Esophagus muscularis mucosa (tissue), 4 donors: ENCODE measurements around the gene CAMTA1.

Experiments
- CTCF ChIP-seq, 3 experiments: fragments of 200-600 bp in 2 of 3; fragments of 450-650 bp in 1 of 3; sonication (generic) in 2 of 3; IDR thresholded peaks; one replicate each; pipeline ENCODE4 v1.5.1; 2017 to 2019; ENCODE audit warnings: antibody characterized with exemption in 3 of 3, mild to moderate bottlenecking in 2 of 3, moderate library complexity in 1 of 3
- EP300 ChIP-seq: sonication (generic); formaldehyde crosslinking; IDR thresholded peaks from one replicate; pipeline ENCODE4 v1.6.1; 2017; ENCODE audit warnings: antibody characterized with exemption
- POLR2A ChIP-seq: fragments of 450-650 bp; IDR thresholded peaks from one replicate; pipeline ENCODE4 v1.6.1; 2017; ENCODE audit warnings: antibody characterized with exemption, moderate library complexity, mild to moderate bottlenecking, low read depth
- POLR2AphosphoS5 ChIP-seq, 2 donors: sonication (generic); formaldehyde crosslinking; IDR thresholded peaks; one replicate each; pipeline ENCODE4 v1.6.1; 2017; ENCODE audit warnings: antibody characterized with exemption in 2 of 2

- TF ChIP-seq CTCF (IDR thresholded peaks at IDR 0.05) (no peak), POLR2AphosphoS5 (IDR thresholded peaks at IDR 0.05) (no peak), POLR2A (no peak), EP300 (no peak)
These were observed 866.8 kb downstream of the CAMTA1 start for GRCh38 chr1:7652061-7652460.
